ENCODE measurements around the gene RARS2. TPM values are rescaled to one million over a fixed set of nuclear protein-coding genes. Genes with fewer than 3 reads are reported as not detected.

The RARS2 gene
- 45.8 TPM for total RNA-seq (ENCODE audit: unreplicated experiment)
- long read RNA-seq, transcript RARS2-201 (20 exons, 1,818 nt), result major isoform, 11 of 44 reads
- long read RNA-seq, partial matches to known transcripts, result 14 of 44 reads
- long read RNA-seq, other reads (novel, unspliced or antisense), result 19 of 44 reads

GRCh38 chr6:87589693-87590416 is at the start of gene RARS2, which contains the start of gene ORC3:
RARS2 (minus strand) TSS chr6:87589987; CDS start chr6:87589957, 30 bp downstream.
ORC3 (plus strand) TSS chr6:87590135; CDS start chr6:87590169, 34 bp downstream.
- peak within 1 kb of the TSS; percentile 98 for H3K4me3 Mint-ChIP-seq (ENCODE audit: unreplicated experiment)
- H3K36me3 Mint-ChIP-seq (ENCODE audit: low read depth, unreplicated experiment), result peaks cover 9% of the 10 kb centered on the region
- peaks cover 32% of the 10 kb centered on the region for H3K4me1 Mint-ChIP-seq (ENCODE audit: unreplicated experiment)
- peaks cover 4% of the 10 kb centered on the region for H3K27me3 Mint-ChIP-seq (ENCODE audit: unreplicated experiment)
- peak within 1 kb of the TSS; percentile 95 for H3K27ac Mint-ChIP-seq (ENCODE audit: unreplicated experiment)
- peak; percentile 97 for DNase-seq (ENCODE audit: low spot score)
- TF ChIP-seq CTCF (IDR thresholded peaks at IDR 0.05; ENCODE audit: unreplicated experiment), result no peak
- H3K9me3 Mint-ChIP-seq (ENCODE audit: unreplicated experiment), result no peaks in the 10 kb centered on the region

- Mint-ChIP-seq H3K27ac (ENCODE audit: unreplicated experiment) (no peak overlapping the region), H3K4me3 (ENCODE audit: unreplicated experiment) (no peak overlapping the region), H3K36me3 (ENCODE audit: low read depth, unreplicated experiment) (no peaks in the 10 kb centered on the region), H3K4me1 (ENCODE audit: unreplicated experiment) (no peaks in the 10 kb centered on the region), H3K9me3 (ENCODE audit: unreplicated experiment) (no peaks in the 10 kb centered on the region), H3K27me3 (ENCODE audit: unreplicated experiment) (no peaks in the 10 kb centered on the region)
- DNase-seq (ENCODE audit: low spot score), result no peak
- TF ChIP-seq CTCF (IDR thresholded peaks at IDR 0.05; ENCODE audit: unreplicated experiment), result no peak
These were observed 49.6 kb upstream of the RARS2 start for GRCh38 chr6:87639373-87639772.

GRCh38 chr6:87637106-87637505 is 47.3 kb upstream of the RARS2 start:
- no peak for DNase-seq (ENCODE audit: low spot score)
- Mint-ChIP-seq H3K27ac (ENCODE audit: unreplicated experiment) (no peak overlapping the region), H3K36me3 (ENCODE audit: low read depth, unreplicated experiment) (no peaks in the 10 kb centered on the region), H3K27me3 (ENCODE audit: unreplicated experiment) (no peaks in the 10 kb centered on the region), H3K4me1 (ENCODE audit: unreplicated experiment) (no peaks in the 10 kb centered on the region), H3K9me3 (ENCODE audit: unreplicated experiment) (no peaks in the 10 kb centered on the region), H3K4me3 (ENCODE audit: unreplicated experiment) (no peak overlapping the region)
- no peak for TF ChIP-seq CTCF (IDR thresholded peaks at IDR 0.05; ENCODE audit: unreplicated experiment)

GRCh38 chr6:87636315-87636714 is 46.5 kb upstream of the RARS2 start:
- no peaks in the 10 kb centered on the region for H3K9me3 Mint-ChIP-seq (ENCODE audit: unreplicated experiment)
- H3K36me3 Mint-ChIP-seq (ENCODE audit: low read depth, unreplicated experiment), result no peaks in the 10 kb centered on the region
- DNase-seq (ENCODE audit: low spot score), result no peak
- TF ChIP-seq CTCF (IDR thresholded peaks at IDR 0.05; ENCODE audit: unreplicated experiment), result no peak
- H3K27me3 Mint-ChIP-seq (ENCODE audit: unreplicated experiment), result no peaks in the 10 kb centered on the region
- no peak overlapping the region for H3K4me3 Mint-ChIP-seq (ENCODE audit: unreplicated experiment)
- H3K4me1 Mint-ChIP-seq (ENCODE audit: unreplicated experiment), result no peaks in the 10 kb centered on the region
- H3K27ac Mint-ChIP-seq (ENCODE audit: unreplicated experiment), result no peak overlapping the region

GRCh38 chr6:87633851-87634250 is 44.1 kb upstream of the RARS2 start:
- no peak for TF ChIP-seq CTCF (IDR thresholded peaks at IDR 0.05; ENCODE audit: unreplicated experiment)
- Mint-ChIP-seq H3K27me3 (ENCODE audit: unreplicated experiment) (no peaks in the 10 kb centered on the region), H3K27ac (ENCODE audit: unreplicated experiment) (no peak overlapping the region), H3K36me3 (ENCODE audit: low read depth, unreplicated experiment) (no peaks in the 10 kb centered on the region), H3K9me3 (ENCODE audit: unreplicated experiment) (no peaks in the 10 kb centered on the region), H3K4me1 (ENCODE audit: unreplicated experiment) (no peaks in the 10 kb centered on the region), H3K4me3 (ENCODE audit: unreplicated experiment) (no peak overlapping the region)
- no peak for DNase-seq (ENCODE audit: low spot score)

Measured in endothelial cell (in vitro differentiated cells).